ENCODE data around the gene ENG.

The ENG gene

GRCh38 chr9:127770905-127771569 is 83.4 kb downstream of the ENG start:
- peak; percentile 98 for DNase-seq

GRCh38 chr9:127770583-127770904 is 83.9 kb downstream of the ENG start:
- no peak for DNase-seq

- no peak for DNase-seq
Measured at GRCh38 chr9:127769929-127770582, 84.4 kb downstream of the ENG start.

- no peak for DNase-seq
Measured at GRCh38 chr9:127769101-127769500, 85.4 kb downstream of the ENG start.

- DNase-seq: no peak
Measured at GRCh38 chr9:127768698-127769097, 85.8 kb downstream of the ENG start.

GRCh38 chr9:127767909-127768331 is 86.5 kb downstream of the ENG start:
- DNase-seq: peak; percentile 47

GRCh38 chr9:127767410-127767809 is 87.0 kb downstream of the ENG start:
- DNase-seq: no peak

GRCh38 chr9:127765418-127765817 is 89.0 kb downstream of the ENG start:
- DNase-seq: no peak
